NCI-H2227 (cell line): ENCODE data around the gene CSK.
"Not testable (repeated sequence)": the region's sequence is repeated elsewhere in the genome, so short reads cannot be mapped to it uniquely, and the experiment has no call there.

Experiments used
- DNase-seq: peaks from one replicate; lab custom pipeline; 2025; ENCODE audit not compliant: unreplicated experiment; lab: John Stamatoyannopoulos, UW

The CSK gene

DNA sequence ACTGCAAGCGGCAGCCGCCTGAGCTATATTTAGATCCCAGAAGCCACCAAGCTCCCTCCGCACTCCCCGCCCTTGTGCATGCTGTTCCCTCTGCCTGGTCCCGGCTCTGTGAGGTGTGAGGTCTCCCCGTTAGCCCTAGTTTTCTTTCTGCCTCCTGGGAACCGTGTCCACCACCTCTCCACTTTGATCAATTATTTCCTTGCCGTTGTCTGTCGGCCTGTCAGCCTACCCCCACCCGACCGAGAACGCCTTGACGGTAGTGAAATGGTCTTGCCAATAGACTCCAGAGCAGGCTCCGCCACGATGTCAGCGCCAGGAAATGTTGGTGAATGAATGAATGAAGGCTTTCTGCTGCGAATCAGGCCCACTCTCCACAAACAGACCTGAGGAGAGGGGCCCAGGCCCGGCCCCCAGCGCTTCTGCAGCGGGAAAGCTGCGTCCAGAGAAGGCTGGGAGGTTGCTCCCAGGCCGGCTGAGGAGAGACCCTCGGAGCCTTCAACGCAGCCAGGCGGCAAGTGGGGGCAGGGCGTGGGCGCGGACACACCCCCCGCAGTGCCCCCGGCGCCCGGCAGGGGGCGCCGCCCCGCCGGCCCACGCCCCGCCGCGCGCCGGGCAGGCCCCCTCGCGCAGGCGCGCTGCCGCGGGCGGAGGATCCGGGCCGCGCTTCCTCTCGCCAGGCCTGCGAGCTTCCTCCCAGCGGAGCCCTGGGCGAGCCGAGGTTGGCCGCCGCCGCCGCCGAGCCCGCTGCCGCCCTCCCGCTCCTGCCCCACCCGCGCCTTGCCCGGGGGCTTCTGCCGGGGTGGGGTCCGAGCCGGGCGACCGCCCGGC is at the start of gene CSK:
TSS of gene CSK (plus strand) at position 650 of the 828 bp plus-strand sequence. CDS start 16,218 bp downstream, outside the sequence.
- peak; percentile 76 for DNase-seq

DNA sequence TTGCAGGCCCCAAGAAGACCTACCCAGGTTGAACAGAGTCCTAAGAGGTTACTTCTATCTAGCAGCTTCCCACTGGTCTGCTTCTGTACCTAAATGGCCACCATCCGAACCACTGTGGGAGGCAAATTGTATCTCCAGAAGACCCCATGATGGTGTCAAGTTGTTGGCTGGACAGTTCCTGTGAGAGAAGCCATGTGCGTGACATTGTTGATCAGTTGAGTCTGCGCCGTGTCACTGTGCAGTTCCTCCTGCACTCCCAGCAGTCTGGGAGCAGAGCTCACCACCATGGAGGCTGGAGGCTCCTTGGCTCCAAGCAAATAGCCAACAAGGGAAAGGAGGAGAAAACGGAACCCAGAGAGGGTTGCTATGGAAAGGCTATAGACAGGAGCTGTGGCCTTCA is 49.0 kb upstream of the CSK start:
- no peak for DNase-seq

DNA sequence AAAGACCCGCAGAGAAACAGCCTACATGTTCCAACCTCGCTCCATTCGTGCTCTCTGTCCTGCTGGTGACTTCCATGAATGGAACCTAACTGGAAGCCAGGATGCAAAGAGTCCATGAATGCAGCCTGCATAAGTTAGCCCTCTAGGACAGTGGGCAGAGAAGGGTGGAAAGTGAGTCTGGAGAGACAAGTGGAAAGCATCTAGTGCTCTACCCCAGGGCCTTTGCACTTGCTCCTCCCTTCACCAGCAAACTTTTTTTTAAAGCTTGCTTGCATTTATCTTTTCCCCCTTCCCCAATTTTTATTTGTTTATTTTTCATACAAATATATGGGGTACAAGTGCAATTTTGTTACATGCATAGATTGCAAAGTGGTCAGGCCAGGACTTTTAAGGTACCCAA is 48.6 kb upstream of the CSK start:
- no peak for DNase-seq

DNA sequence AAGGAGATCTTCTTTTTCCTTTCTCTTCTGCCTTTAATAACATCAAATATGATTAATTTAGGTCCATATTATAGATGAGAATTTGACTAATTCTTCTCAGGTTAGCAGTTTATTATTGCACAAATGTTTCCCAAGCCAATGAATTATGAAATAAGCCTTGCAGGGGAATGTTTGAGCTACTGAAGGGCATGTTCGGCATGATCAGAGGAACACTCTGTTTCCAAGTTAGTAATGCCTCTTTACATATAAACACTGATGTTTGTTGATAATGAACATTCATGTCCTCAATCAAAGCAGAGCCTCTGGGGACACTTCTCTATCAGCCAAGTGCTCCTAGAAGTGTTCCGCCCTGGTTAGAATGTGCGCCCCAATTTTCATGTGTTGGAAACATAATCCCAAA is 46.6 kb upstream of the CSK start:
- DNase-seq = no peak

GRCh38 chr15:74738239-74738638 is 43.6 kb upstream of the CSK start:
- DNase-seq = not testable (repeated sequence)

DNA sequence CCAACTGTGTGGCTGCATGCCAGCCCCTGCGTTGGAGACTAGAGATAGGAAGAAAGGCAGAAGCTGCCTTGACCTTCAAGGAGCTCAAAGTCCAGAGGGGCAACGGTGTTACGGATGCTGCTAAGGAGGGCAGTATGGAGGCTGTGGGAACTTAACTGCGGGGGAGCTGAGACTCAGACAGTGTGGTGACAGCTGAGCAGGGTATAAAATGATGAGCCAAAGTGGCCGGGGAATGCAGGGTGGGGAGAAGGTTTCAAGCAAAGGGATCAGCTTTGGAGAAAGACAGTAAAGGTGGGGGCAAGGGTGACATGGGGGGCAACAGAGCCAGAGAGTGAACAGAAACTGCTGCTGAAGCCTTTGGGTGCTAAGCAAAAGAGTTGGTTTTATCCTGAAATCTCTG is 39.5 kb upstream of the CSK start:
- no peak for DNase-seq

GRCh38 chr15:74746389-74746788 is 35.5 kb upstream of the CSK start:
- DNase-seq = no peak

DNA sequence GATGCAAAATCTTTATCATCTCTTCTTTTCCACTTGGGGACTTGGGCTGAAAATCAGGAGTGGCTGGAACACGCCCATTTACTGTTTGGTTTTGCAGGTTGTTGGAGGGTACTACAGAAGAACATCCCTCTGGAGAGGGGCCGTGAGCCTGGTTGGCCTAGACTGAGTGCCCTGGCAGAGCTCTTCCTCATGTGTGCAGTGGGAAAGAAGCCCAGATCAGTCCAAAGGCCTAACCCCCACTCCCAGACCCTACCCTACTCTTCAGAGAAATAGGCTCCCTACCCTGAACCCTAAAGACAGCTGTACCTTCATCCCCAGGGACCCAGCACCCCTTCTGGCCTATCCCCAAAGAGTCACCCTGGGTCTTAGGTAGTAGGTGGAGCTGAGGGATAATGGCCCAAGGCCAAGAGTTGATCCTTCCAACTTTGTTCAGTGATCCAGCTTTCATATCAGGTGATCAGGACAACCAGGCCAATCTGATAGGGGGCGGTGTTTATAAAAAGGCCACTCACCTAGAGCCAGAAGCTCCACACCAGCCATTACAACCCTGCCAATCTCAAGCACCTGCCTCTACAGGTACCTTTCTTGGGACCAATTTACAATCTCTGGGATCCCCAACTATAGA is 33.4 kb upstream of the CSK start, which contains the start of gene CYP1A2:
TSS of gene CYP1A2 (plus strand) at position 524 of the 625 bp plus-strand sequence. CDS start 894 bp downstream, outside the sequence.
- no peak for DNase-seq

- DNase-seq = no peak
Measured at GRCh38 chr15:74749832-74750231, 32.0 kb upstream of the CSK start.

GRCh38 chr15:74750751-74751150 is 31.1 kb upstream of the CSK start:
- DNase-seq = no peak

- no peak for DNase-seq
Measured at GRCh38 chr15:74752011-74752410, 29.9 kb upstream of the CSK start.

DNA sequence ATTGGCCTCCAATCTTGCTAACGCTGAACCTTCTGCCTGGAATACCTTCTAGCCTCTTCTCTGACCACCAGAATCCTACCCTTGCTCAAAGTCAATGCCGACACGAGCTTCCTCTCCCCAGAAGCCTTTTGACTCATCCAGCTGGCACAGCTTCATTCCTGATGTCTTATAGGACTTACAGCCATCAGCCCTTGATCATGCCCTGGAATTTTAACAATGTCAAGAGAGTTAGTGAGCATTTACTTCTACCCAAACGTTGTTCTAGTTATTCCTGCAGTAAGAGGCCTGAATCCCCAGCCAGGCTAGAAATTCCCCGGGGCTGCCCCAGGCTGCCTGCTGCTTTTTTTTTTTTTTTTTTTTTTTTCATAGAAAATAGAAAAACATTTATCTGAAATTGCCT is 29.3 kb upstream of the CSK start:
- DNase-seq = no peak

- no peak for DNase-seq
Measured at GRCh38 chr15:74754593-74755215, 27.2 kb upstream of the CSK start.

- no peak for DNase-seq
Measured at GRCh38 chr15:74758736-74759135, 23.1 kb upstream of the CSK start.

DNA sequence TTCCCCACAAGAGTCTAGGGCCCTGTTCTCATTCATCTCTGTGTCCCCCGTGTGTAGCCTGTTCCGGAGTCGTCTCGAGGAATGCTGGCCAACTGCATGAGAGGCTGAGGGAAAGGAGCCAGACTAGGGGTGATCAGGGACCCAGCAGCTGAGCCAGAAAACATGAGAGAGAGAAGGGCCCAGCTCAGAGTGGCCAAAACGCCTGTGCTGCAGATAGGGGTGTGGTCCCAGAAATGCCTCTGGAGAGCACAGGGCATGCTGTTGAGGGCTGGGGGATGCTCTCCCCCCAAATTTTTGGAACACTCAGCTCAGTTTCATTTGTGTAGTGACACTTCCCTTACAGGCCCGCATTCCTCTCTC is 19.1 kb upstream of the CSK start:
- DNase-seq = no peak

DNA sequence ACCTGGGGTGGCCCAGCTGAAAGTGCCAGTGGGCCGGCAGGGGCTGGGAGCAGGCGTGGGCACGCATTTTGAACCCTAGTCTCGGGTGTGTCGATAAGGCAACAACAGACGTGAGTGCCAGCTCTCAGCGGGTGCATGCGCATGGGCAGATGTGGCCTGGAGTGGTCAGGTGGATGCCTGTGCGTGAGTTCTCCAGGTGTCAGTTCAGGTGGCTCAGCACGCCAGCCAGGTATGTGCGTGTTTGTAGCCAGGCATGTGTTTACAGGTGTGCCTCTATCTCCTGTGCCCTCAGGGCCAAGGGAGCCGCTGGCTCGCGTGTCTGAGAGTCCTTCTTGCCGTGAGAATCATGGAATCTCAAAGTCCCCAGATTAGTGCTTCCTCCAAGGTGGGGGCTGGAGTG is 18.5 kb upstream of the CSK start:
- no peak for DNase-seq

- no peak for DNase-seq
Measured at GRCh38 chr15:74767167-74768098, 14.4 kb upstream of the CSK start.

- no peak for DNase-seq
Measured at GRCh38 chr15:74768099-74768770, 13.6 kb upstream of the CSK start.

- peak; percentile 59 for DNase-seq
Measured at GRCh38 chr15:74768771-74769342, 13.0 kb upstream of the CSK start.

GRCh38 chr15:74769463-74770025 is 12.3 kb upstream of the CSK start:
- DNase-seq = no peak
